ENCODE results near the gene HDAC4. TPM values are rescaled to one million over a fixed set of nuclear protein-coding genes. Genes with fewer than 3 reads are reported as not detected.

Gene HDAC4
- polyA plus RNA-seq, 1 experiment: 8.9 TPM

GRCh38 chr2:239037559-239037910 lies 363.3 kb downstream of the HDAC4 start:
- no peak for TF ChIP-seq CTCF (IDR thresholded peaks at IDR 0.05; ENCODE audit: low read depth, low read length)

GRCh38 chr2:239036819-239037558 lies 363.8 kb downstream of the HDAC4 start:
- Histone ChIP-seq H3K4me3 (ENCODE audit: low read depth, low read length) (no peak overlapping the region), H3K27me3 (ENCODE audit: control insufficient read depth, insufficient read depth, low read length) (peaks cover 7% of the 10 kb centered on the region), H3K9me3 (ENCODE audit: control insufficient read depth, insufficient read depth, low read length) (no peaks in the 10 kb centered on the region; the same call in 1 of the 2 replicates), H3K27ac (ENCODE audit: low read depth, low read length) (no peak overlapping the region)
- DNase-seq (ENCODE audit: low read depth, low spot score): no peak
- TF ChIP-seq CTCF (IDR thresholded peaks at IDR 0.05; ENCODE audit: low read depth, low read length): no peak
- ChIA-PET CTCF (no interaction called here), POLR2A (no interaction called here)

More at GRCh38 chr2:239037559-239037910, 363.3 kb downstream of the HDAC4 start:
- Histone ChIP-seq H3K27me3 (ENCODE audit: control insufficient read depth, insufficient read depth, low read length) (peaks cover 9% of the 10 kb centered on the region), H3K4me3 (ENCODE audit: low read depth, low read length) (no peak overlapping the region), H3K9me3 (ENCODE audit: control insufficient read depth, insufficient read depth, low read length) (no peaks in the 10 kb centered on the region; the same call in 1 of the 2 replicates), H3K27ac (ENCODE audit: low read depth, low read length) (no peak overlapping the region)
- no peak for DNase-seq (ENCODE audit: low read depth, low spot score)
- POLR2A ChIA-PET: no interaction called here
- CTCF ChIA-PET: no interaction called here

- H3K4me3 ChIP-seq (ENCODE audit: low read depth, low read length): no peak overlapping the region
- ChIA-PET POLR2A (no interaction called here), CTCF (interaction anchor here (0.7 kb wide), 1 partner anchor 40 kb away, joined by 4 read pairs; no protein-coding TSS in a partner anchor)
- H3K9me3 ChIP-seq (ENCODE audit: control insufficient read depth, insufficient read depth, low read length): no peaks in the 10 kb centered on the region; the same call in 1 of the 2 replicates
- DNase-seq (ENCODE audit: low read depth, low spot score): no peak
- H3K27me3 ChIP-seq (ENCODE audit: control insufficient read depth, insufficient read depth, low read length): peaks cover 7% of the 10 kb centered on the region
- H3K27ac ChIP-seq (ENCODE audit: low read depth, low read length): no peak overlapping the region
- no peak for TF ChIP-seq CTCF (IDR thresholded peaks at IDR 0.05; ENCODE audit: low read depth, low read length)
Observed at GRCh38 chr2:239035997-239036731, 364.7 kb downstream of the HDAC4 start.

- no peak for DNase-seq (ENCODE audit: low read depth, low spot score)
- TF ChIP-seq CTCF (IDR thresholded peaks at IDR 0.05; ENCODE audit: low read depth, low read length): peak; percentile 72
- ChIA-PET CTCF (interaction anchor here (1.0 kb wide), 1 partner anchor 801 kb away, joined by 3 read pairs; no protein-coding TSS in a partner anchor), POLR2A (no interaction called here)
- no peaks in the 10 kb centered on the region; the same call in 1 of the 2 replicates for H3K9me3 ChIP-seq (ENCODE audit: control insufficient read depth, insufficient read depth, low read length)
- H3K27ac ChIP-seq (ENCODE audit: low read depth, low read length): no peak overlapping the region
- H3K27me3 ChIP-seq (ENCODE audit: control insufficient read depth, insufficient read depth, low read length): peaks cover 4% of the 10 kb centered on the region
- no peak overlapping the region for H3K4me3 ChIP-seq (ENCODE audit: low read depth, low read length)
Observed at GRCh38 chr2:239035361-239035814, 365.4 kb downstream of the HDAC4 start.

Data from AG04450 (cell line).